Cardiac muscle cell (in vitro differentiated cells and primary cell): ENCODE data around the gene PILRA. TPM values are rescaled to one million over a fixed set of nuclear protein-coding genes. Genes with fewer than 3 reads are reported as not detected.

Experiments
- DNase-seq, 2 donors: peaks; one replicate each; pipeline versions ENCODE4 v3.0.0 to v3.0.0-alpha.2; 2010 to 2017; ENCODE audit warnings: low read depth in 1 of 2, low spot score in 1 of 2
- H3K27ac ChIP-seq: fragments of 200-600 bp; sonication (generic); 2 replicates; pipeline ENCODE4 v1.5.1; 2016
- H3K27me3 ChIP-seq: fragments of 200-600 bp; sonication (generic); 2 replicates; pipeline ENCODE4 v1.6.0; 2016; ENCODE audit warnings: control low read depth
- H3K36me3 ChIP-seq: fragments of 200-600 bp; sonication (generic); 2 replicates; pipeline ENCODE4 v1.5.1; 2016; ENCODE audit warnings: control low read depth
- H3K4me1 ChIP-seq: fragments of 200-600 bp; sonication (generic); 2 replicates; pipeline ENCODE4 v1.8.1; 2017; ENCODE audit warnings: low read depth, mild to moderate bottlenecking, mixed run types
- H3K4me3 ChIP-seq: fragments of 200-600 bp; sonication (generic); 2 replicates; pipeline ENCODE4 v1.5.1; 2016; ENCODE audit warnings: mild to moderate bottlenecking
- H3K9me3 ChIP-seq: fragments of 200-600 bp; sonication (generic); 2 replicates; pipeline ENCODE4 v1.5.1; 2017; ENCODE audit warnings: low read depth, mild to moderate bottlenecking, control low read depth
- polyA plus RNA-seq: library from polyadenylated mRNA; unstranded; fragments of >200 nt; fragmentation: Nextera tagmentation; extraction: Ambion mirVana; gene quantifications from 2 replicates; pipeline ENCODE4 v1.2.1, GENCODE V29; 2016
- total RNA-seq: library from RNA; depleted of rRNA; stranded (reverse); fragments of >200 nt; gene quantifications from 2 replicates; pipeline ENCODE4 v1.2.3, GENCODE V29; 2016
- TF ChIP-seq, protein P1 (sequence below): IDR thresholded peaks from 2 replicates; pipeline ENCODE4 v1.5.1; 2012; ENCODE audit warnings: low read depth, mild to moderate bottlenecking, low read length

PILRA gene
- total and polyA plus RNA-seq, 2 experiments from 2014 or later, result 3.1 to 4.0 TPM

DNA sequence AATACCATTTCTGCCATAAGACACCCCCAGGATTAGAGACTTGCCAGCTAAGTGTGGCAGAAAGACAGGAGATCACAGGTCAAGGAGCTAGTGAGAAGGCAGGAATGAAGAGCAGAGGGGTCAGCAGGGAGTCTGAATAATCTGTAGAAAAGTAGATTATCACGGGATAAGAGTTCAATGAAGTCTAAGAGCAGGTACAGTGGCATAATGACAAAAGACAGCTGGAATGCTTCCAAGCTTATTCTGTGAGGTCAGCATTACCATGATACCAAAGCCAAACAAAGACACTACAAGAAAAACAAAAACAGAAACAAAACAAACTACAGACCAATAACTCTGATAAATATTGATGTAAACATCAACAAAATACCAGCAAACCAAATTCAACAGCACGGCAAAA, 20.8 kb downstream of the PILRA start:
- Histone ChIP-seq H3K4me1 (no peaks in the 10 kb centered on the region), H3K9me3 (no peaks in the 10 kb centered on the region), H3K27ac (no peak overlapping the region), H3K4me3 (no peak overlapping the region), H3K27me3 (no peaks in the 10 kb centered on the region), H3K36me3 (no peaks in the 10 kb centered on the region)
- TF ChIP-seq, protein P1, sequence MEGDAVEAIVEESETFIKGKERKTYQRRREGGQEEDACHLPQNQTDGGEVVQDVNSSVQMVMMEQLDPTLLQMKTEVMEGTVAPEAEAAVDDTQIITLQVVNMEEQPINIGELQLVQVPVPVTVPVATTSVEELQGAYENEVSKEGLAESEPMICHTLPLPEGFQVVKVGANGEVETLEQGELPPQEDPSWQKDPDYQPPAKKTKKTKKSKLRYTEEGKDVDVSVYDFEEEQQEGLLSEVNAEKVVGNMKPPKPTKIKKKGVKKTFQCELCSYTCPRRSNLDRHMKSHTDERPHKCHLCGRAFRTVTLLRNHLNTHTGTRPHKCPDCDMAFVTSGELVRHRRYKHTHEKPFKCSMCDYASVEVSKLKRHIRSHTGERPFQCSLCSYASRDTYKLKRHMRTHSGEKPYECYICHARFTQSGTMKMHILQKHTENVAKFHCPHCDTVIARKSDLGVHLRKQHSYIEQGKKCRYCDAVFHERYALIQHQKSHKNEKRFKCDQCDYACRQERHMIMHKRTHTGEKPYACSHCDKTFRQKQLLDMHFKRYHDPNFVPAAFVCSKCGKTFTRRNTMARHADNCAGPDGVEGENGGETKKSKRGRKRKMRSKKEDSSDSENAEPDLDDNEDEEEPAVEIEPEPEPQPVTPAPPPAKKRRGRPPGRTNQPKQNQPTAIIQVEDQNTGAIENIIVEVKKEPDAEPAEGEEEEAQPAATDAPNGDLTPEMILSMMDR, result no peak
- no peak for DNase-seq

DNA sequence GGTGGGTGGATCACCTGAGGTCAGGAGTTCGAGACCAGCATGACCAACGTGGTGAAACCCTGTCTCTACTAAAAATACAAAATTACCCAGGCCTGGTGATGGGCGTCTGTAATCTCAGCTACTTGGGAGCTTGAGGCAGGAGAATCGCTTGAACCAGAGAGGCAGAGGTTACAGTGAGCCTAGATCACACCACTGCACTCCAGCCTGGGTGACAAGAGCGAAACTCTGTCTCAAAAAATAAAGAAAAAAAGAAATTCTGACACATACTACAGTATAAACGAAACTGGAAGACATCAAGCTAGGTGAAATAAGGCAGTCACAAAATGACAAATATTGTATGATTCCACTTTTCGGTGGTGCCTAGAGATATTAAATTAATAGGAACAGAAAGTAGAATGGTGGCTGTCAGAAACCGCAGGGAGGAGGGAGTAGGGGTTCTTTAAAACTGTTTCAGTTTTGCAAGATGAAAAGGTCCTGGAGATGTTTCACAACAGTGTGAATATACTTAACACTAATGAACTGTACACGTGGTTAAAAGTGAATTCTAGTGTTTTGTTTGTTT, 23.2 kb downstream of the PILRA start:
- Histone ChIP-seq H3K4me1 (no peaks in the 10 kb centered on the region), H3K4me3 (no peak overlapping the region), H3K27me3 (no peaks in the 10 kb centered on the region), H3K27ac (no peak overlapping the region), H3K9me3 (no peaks in the 10 kb centered on the region), H3K36me3 (no peaks in the 10 kb centered on the region)
- DNase-seq, result no peak
- TF ChIP-seq, protein P1, result no peak

DNA sequence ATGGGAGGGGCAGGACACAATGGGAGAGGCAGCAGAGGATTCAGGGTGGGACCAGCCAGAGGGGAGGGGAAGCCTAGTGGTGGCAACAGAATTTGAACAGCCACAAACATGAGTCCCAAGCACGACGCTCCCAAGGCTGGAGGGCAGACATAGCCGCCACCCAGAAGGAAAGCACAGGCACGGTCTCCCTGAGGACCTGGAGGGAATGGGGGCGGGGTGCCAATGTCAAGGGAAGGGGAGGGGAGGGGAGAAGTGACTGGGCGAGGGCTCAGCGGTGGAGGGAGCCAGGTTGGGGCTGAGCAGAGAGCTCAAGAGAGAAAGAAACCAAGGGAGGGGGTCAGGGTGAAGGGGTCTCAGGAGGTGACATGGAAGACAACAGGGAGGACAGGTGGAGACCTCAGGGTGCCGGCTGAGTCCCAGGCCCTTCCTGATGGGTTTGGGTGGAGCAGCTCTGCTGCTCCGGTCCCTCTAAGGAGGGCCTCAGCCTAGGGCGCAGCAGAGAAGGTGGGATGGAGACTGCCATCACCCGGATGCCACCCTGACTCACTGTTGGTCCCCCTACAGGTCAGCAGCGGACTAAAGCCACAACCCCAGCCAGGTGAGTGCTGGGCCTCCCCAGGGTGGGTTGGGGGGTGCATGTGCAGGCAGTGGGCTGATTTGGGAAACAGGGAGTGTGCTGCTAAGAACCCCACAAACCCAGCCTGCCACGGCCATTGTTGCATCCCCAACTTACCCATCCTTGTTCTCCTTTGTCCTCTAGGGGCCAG, 24.2 kb downstream of the PILRA start:
- Histone ChIP-seq H3K4me3 (no peak overlapping the region), H3K9me3 (no peaks in the 10 kb centered on the region), H3K27ac (no peak overlapping the region), H3K36me3 (no peaks in the 10 kb centered on the region), H3K27me3 (no peaks in the 10 kb centered on the region), H3K4me1 (no peaks in the 10 kb centered on the region)
- no peak for DNase-seq
- TF ChIP-seq, protein P1, result no peak

DNA sequence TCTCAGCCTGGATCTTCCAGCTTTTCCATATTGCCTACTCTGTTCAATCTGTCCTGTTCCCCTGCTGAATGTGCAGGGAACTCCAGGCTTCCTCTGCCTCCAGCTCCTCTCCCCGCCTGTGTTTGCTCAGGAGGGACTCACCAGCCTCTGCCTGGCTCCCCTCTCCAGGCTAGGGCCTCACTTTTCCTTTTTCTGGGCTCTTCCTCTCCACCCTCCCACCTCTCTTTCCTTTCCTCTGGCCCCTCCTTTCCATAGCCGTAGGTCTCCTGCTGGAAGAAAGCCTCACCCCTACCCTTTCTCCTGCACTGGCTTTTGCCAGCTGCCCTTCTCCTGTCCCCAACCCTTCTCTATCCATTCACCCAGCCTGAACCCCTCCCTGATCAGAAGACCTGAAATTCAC, 25.0 kb downstream of the PILRA start:
- H3K27me3 ChIP-seq, result no peaks in the 10 kb centered on the region
- no peaks in the 10 kb centered on the region for H3K9me3 ChIP-seq
- no peaks in the 10 kb centered on the region for H3K36me3 ChIP-seq
- DNase-seq, result no peak
- no peak overlapping the region for H3K4me3 ChIP-seq
- no peaks in the 10 kb centered on the region for H3K4me1 ChIP-seq
- no peak overlapping the region for H3K27ac ChIP-seq
- TF ChIP-seq, protein P1, result no peak

DNA sequence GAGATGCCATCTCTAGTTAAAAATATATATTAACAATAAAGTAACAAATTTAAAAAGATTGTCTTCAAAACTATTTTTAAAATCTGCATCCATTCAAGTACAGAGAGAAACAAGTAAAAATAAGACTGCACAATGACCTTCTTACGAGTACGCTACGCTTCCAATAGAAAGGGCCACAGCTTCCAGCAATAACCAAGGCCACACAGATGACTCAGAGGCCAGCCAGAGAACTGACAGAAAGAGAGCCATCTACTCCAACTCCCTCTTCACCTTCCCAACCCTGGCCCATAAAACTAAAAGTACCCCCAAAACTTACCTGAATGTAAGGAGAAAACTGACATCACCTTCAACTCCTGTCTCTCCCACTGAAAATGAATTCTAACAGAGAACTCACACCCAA, 26.8 kb downstream of the PILRA start:
- no peak for DNase-seq
- no peaks in the 10 kb centered on the region for H3K27me3 ChIP-seq
- TF ChIP-seq, protein P1, result no peak

More for the DNA sequence above, 26.8 kb downstream of the PILRA start:
- Histone ChIP-seq H3K4me3 (no peak overlapping the region), H3K4me1 (no peaks in the 10 kb centered on the region), H3K9me3 (no peaks in the 10 kb centered on the region), H3K27ac (no peak overlapping the region), H3K36me3 (peaks cover 6% of the 10 kb centered on the region)
